ENCODE data around the gene SARM1. TPM values are rescaled to one million over a fixed set of nuclear protein-coding genes. Genes with fewer than 3 reads are reported as not detected.

The SARM1 gene
- polyA plus RNA-seq, 1 donor (not counting 4 experiments of a cell fraction or from before 2014, with no cell fraction given): 0.90 TPM

GRCh38 chr17:28330671-28331070, 40.8 kb upstream of the SARM1 start:
- no peaks in the 10 kb centered on the region for H4K20me1 ChIP-seq (ENCODE audit: control insufficient read depth, extremely low read depth, insufficient read depth, low read length)

GRCh38 chr17:28331891-28332420, 39.5 kb upstream of the SARM1 start:
- FAIRE-seq: no peak
- Histone ChIP-seq H3K9me3 (ENCODE audit: control insufficient read depth, low read depth, low read length) (no peaks in the 10 kb centered on the region), H3K36me3 (ENCODE audit: control insufficient read depth in 2 of 2, extremely low read depth in 1 of 2, insufficient read depth in 2 of 2, low read length in 2 of 2) (peaks cover 9 to 14% of the 10 kb centered on the region in 2 experiments), H4K20me1 (ENCODE audit: control insufficient read depth, extremely low read depth, insufficient read depth, low read length) (peaks cover 4% of the 10 kb centered on the region), H3K4me2 (ENCODE audit: control insufficient read depth, extremely low read depth, insufficient read depth, low read depth, low read length) (no peak overlapping the region), H3K79me2 (ENCODE audit: control insufficient read depth, insufficient read depth, low read length) (peaks cover 26% of the 10 kb centered on the region), H3K4me3 (ENCODE audit: control insufficient read depth in 2 of 3, extremely low read depth in 1 of 3, insufficient read depth in 2 of 3, low read depth in 1 of 3, low read length in 3 of 3) (no peak overlapping the region), H3K4me1 (ENCODE audit: control insufficient read depth, extremely low read depth, insufficient read depth, low read length) (peaks cover 19% of the 10 kb centered on the region), H3K27me3 (ENCODE audit: control insufficient read depth, extremely low read depth, insufficient read depth, low read length) (no peaks in the 10 kb centered on the region), H3K9me1 (ENCODE audit: control insufficient read depth, extremely low read depth, insufficient read depth, low read length) (peaks cover 2% of the 10 kb centered on the region), H2AFZ (ENCODE audit: control insufficient read depth, low read length) (no peak overlapping the region), H3K9ac (ENCODE audit: control insufficient read depth, extremely low read depth, insufficient read depth, low read length) (no peak overlapping the region), H3K27ac (ENCODE audit: control insufficient read depth, insufficient read depth, low read length) (no peak overlapping the region)
- dilution Hi-C loops (cut with MboI; ENCODE audit: extremely low pct_ligation_motif_present, low sequenced_read_pairs): no loop called here
- DNase-seq (ENCODE audit: low read depth, low spot score): no peak
- TF ChIP-seq CTCF (optimal IDR thresholded peaks at IDR 0.05 in 1 of 3, IDR thresholded peaks at IDR 0.05 in 1 of 3, conservative IDR thresholded peaks at IDR 0.05 in 1 of 3; ENCODE audit: extremely low read depth in 1 of 3, insufficient read depth in 2 of 3, low read length in 3 of 3): no peak
- no peak for TF ChIP-seq EZH2 (IDR thresholded peaks at IDR 0.05; ENCODE audit: low read length)

More at GRCh38 chr17:28330671-28331070, 40.8 kb upstream of the SARM1 start:
- H3K27me3 ChIP-seq (ENCODE audit: control insufficient read depth, extremely low read depth, insufficient read depth, low read length): no peaks in the 10 kb centered on the region
- peaks cover 24% of the 10 kb centered on the region for H3K4me1 ChIP-seq (ENCODE audit: control insufficient read depth, extremely low read depth, insufficient read depth, low read length)
- peaks cover 20% of the 10 kb centered on the region for H3K79me2 ChIP-seq (ENCODE audit: control insufficient read depth, insufficient read depth, low read length)
- FAIRE-seq (no peak), DNase-seq (ENCODE audit: low read depth, low spot score) (no peak)
- dilution Hi-C loops (cut with MboI; ENCODE audit: extremely low pct_ligation_motif_present, low sequenced_read_pairs): no loop called here
- no peak overlapping the region for H3K27ac ChIP-seq (ENCODE audit: control insufficient read depth, insufficient read depth, low read length)
- no peak overlapping the region for H2AFZ ChIP-seq (ENCODE audit: control insufficient read depth, low read length)
- no peaks in the 10 kb centered on the region for H3K9me3 ChIP-seq (ENCODE audit: control insufficient read depth, low read depth, low read length)
- peaks cover 9 to 14% of the 10 kb centered on the region in 2 experiments for H3K36me3 ChIP-seq (ENCODE audit: control insufficient read depth in 2 of 2, extremely low read depth in 1 of 2, insufficient read depth in 2 of 2, low read length in 2 of 2)
- no peak overlapping the region for H3K4me3 ChIP-seq (ENCODE audit: control insufficient read depth in 2 of 3, extremely low read depth in 1 of 3, insufficient read depth in 2 of 3, low read depth in 1 of 3, low read length in 3 of 3)
- TF ChIP-seq EZH2 (IDR thresholded peaks at IDR 0.05; ENCODE audit: low read length) (no peak), CTCF (optimal IDR thresholded peaks at IDR 0.05 in 1 of 3, IDR thresholded peaks at IDR 0.05 in 1 of 3, conservative IDR thresholded peaks at IDR 0.05 in 1 of 3; ENCODE audit: extremely low read depth in 1 of 3, insufficient read depth in 2 of 3, low read length in 3 of 3) (no peak)
- no peak overlapping the region for H3K4me2 ChIP-seq (ENCODE audit: control insufficient read depth, extremely low read depth, insufficient read depth, low read depth, low read length)
- peaks cover under 1% of the 10 kb centered on the region for H3K9me1 ChIP-seq (ENCODE audit: control insufficient read depth, extremely low read depth, insufficient read depth, low read length)
- H3K9ac ChIP-seq (ENCODE audit: control insufficient read depth, extremely low read depth, insufficient read depth, low read length): no peak overlapping the region

Data from keratinocyte (primary cell).